Neural cell (in vitro differentiated cells): ENCODE results near the gene ANKRD22. TPM values are rescaled to one million over a fixed set of nuclear protein-coding genes. Genes with fewer than 3 reads are reported as not detected.

ENCODE experiments used
- H2AFZ ChIP-seq: fragments of 200-600, 300-800 bp; sonication (generic), shearing (Covaris generic); 2 replicates; pipeline ENCODE4 v1.6.0; 2014; ENCODE audit warnings: low read depth, mild to moderate bottlenecking, antibody characterized with exemption, low read length, moderate library complexity
- H3F3A ChIP-seq: fragments of 200-600 bp; shearing (Covaris generic); 2 replicates; pipeline ENCODE4 v1.6.1; 2016; ENCODE audit warnings: mild to moderate bottlenecking, moderate library complexity, mixed read lengths, antibody characterized with exemption, low read length; ENCODE audit not compliant: insufficient read depth, poor library complexity, severe bottlenecking
- H3K27ac ChIP-seq: fragments of 200-600, 300-800 bp; sonication (generic), shearing (Covaris generic); 2 replicates; pipeline ENCODE4 v1.5.1; 2014; ENCODE audit warnings: mild to moderate bottlenecking, low read length, moderate library complexity
- H3K27me3 ChIP-seq: fragments of 300-800, 200-600 bp; sonication (generic), shearing (Covaris generic); 2 replicates; pipeline ENCODE4 v1.6.0; 2014; ENCODE audit warnings: mild to moderate bottlenecking, low read depth, low read length, moderate library complexity; ENCODE audit not compliant: insufficient read depth
- H3K36me3 ChIP-seq: fragments of 300-800, 200-600 bp; sonication (generic), shearing (Covaris generic); 2 replicates; pipeline ENCODE4 v1.5.1; 2014; ENCODE audit warnings: mild to moderate bottlenecking, antibody characterized with exemption, low read length, moderate library complexity; ENCODE audit not compliant: insufficient read depth
- H3K4me2 ChIP-seq: fragments of 300-800, 200-600 bp; sonication (generic), shearing (Covaris generic); 2 replicates; pipeline ENCODE4 v1.6.0; 2014; ENCODE audit warnings: mild to moderate bottlenecking, low read length
- H3K4me3 ChIP-seq: fragments of 300-800, 200-600 bp; sonication (generic), shearing (Covaris generic); 2 replicates; pipeline ENCODE4 v1.5.1; 2014; ENCODE audit warnings: mild to moderate bottlenecking, low read length, moderate library complexity
- H3K79me2 ChIP-seq: fragments of 200-600 bp; shearing (Covaris generic); replicated peaks from 2 replicates; pipeline ENCODE4 v1.6.0; 2014; ENCODE audit warnings: mild to moderate bottlenecking, low read length, moderate library complexity; ENCODE audit not compliant: insufficient read depth
- H3K9ac ChIP-seq: fragments of 300-800, 200-600 bp; sonication (generic), shearing (Covaris generic); 2 replicates; pipeline ENCODE4 v1.6.1; 2016; ENCODE audit warnings: mild to moderate bottlenecking, low read length, mixed read lengths
- H3K9me2 ChIP-seq: fragments of 200-600 bp; shearing (Covaris generic); 2 replicates; pipeline ENCODE4 v1.6.1; 2016; ENCODE audit warnings: mild to moderate bottlenecking, low read length, mixed read lengths; ENCODE audit not compliant: insufficient read depth
- H3K9me3 ChIP-seq: fragments of 200-600, 300-800 bp; sonication (generic), shearing (Covaris generic); 2 replicates; pipeline ENCODE4 v1.6.1; 2016; ENCODE audit warnings: mild to moderate bottlenecking, mixed run types, low read length, moderate library complexity, mixed read lengths
- H4K20me1 ChIP-seq: fragments of 200-600 bp; shearing (Covaris generic); 2 replicates; pipeline ENCODE4 v1.6.1; 2016; ENCODE audit warnings: mild to moderate bottlenecking, mixed run types; ENCODE audit not compliant: insufficient read depth
- CTCF ChIP-seq: fragments of 450-650 bp; IDR thresholded peaks from 2 replicates; pipeline ENCODE4 v1.5.1; 2014; ENCODE audit warnings: antibody characterized with exemption, mild to moderate bottlenecking, moderate library complexity; ENCODE audit not compliant: poor library complexity, severe bottlenecking
- EP300 ChIP-seq: fragments of 450-650 bp; conservative IDR thresholded peaks from 2 replicates; pipeline ENCODE4 v1.6.1; 2014; ENCODE audit warnings: antibody characterized with exemption, mild to moderate bottlenecking, moderate library complexity; ENCODE audit not compliant: poor library complexity, severe bottlenecking
- EZH2 ChIP-seq: fragments of 200-600, 300-800 bp; shearing (Covaris generic), sonication (generic); IDR thresholded peaks from 2 replicates; pipeline ENCODE4 v1.6.1; 2014; ENCODE audit warnings: antibody characterized with exemption, low read length, borderline replicate concordance, mild to moderate bottlenecking; ENCODE audit not compliant: insufficient read depth, poor library complexity, severe bottlenecking
- MXI1 ChIP-seq: fragments of 450-650 bp; conservative IDR thresholded peaks from 2 replicates; pipeline ENCODE4 v1.6.1; 2014; ENCODE audit warnings: antibody characterized with exemption, mild to moderate bottlenecking; ENCODE audit not compliant: poor library complexity, severe bottlenecking
- POLR2AphosphoS5 ChIP-seq: IDR thresholded peaks from 2 replicates; pipeline ENCODE4 v1.6.1; 2012
- REST ChIP-seq: IDR thresholded peaks from 2 replicates; pipeline ENCODE4 v1.6.1; 2012; ENCODE audit warnings: borderline replicate concordance
- SMC3 ChIP-seq: fragments of 450-650 bp; conservative IDR thresholded peaks from 2 replicates; pipeline ENCODE4 v1.6.1; 2014; ENCODE audit warnings: antibody characterized with exemption, mild to moderate bottlenecking, moderate library complexity; ENCODE audit not compliant: poor library complexity
- TAF1 ChIP-seq: IDR thresholded peaks from 2 replicates; pipeline ENCODE4 v1.6.1; 2012; ENCODE audit warnings: low read depth
- polyA plus RNA-seq: library from polyadenylated mRNA; depleted of rRNA; stranded (reverse); fragments of >200 nt; gene quantifications from 2 replicates; pipeline ENCODE4 v1.2.3, GENCODE V29; 2014

The ANKRD22 gene
- polyA plus RNA-seq, 1 donor from 2014 or later = 0.57 TPM

GRCh38 chr10:88803641-88804040 lies 48.0 kb downstream of the ANKRD22 start:
- H3K79me2 ChIP-seq = no peaks in the 10 kb centered on the region
- no peak overlapping the region for H3K4me3 ChIP-seq
- no peaks in the 10 kb centered on the region for H3K36me3 ChIP-seq
- H3F3A ChIP-seq = no peaks in the 10 kb centered on the region
- H4K20me1 ChIP-seq = no peaks in the 10 kb centered on the region
- H3K9me2 ChIP-seq = no peaks in the 10 kb centered on the region
- no peak overlapping the region for H3K9ac ChIP-seq
- TF ChIP-seq MXI1 (no peak), SMC3 (no peak), POLR2AphosphoS5 (no peak)
- H3K9me3 ChIP-seq = no peaks in the 10 kb centered on the region
- no peak overlapping the region for H2AFZ ChIP-seq
- H3K27ac ChIP-seq = no peak overlapping the region
- no peaks in the 10 kb centered on the region for H3K27me3 ChIP-seq
- no peak overlapping the region for H3K4me2 ChIP-seq

GRCh38 chr10:88802523-88803285 lies 48.9 kb downstream of the ANKRD22 start, which contains the start of gene LIPM:
TSS of gene LIPM (plus strand) at chr10:88802730. CDS start at chr10:88802897, 167 bp downstream.
- no peak within 1 kb of the TSS for H2AFZ ChIP-seq
- H3K27ac ChIP-seq = no peak within 1 kb of the TSS
- no peak within 1 kb of the TSS for H3K4me2 ChIP-seq
- no peaks in the 10 kb centered on the region for H3K36me3 ChIP-seq
- H3K79me2 ChIP-seq = no peaks in the 10 kb centered on the region
- no peaks in the 10 kb centered on the region for H3K27me3 ChIP-seq
- no peak within 1 kb of the TSS for H3K9ac ChIP-seq
- no peaks in the 10 kb centered on the region for H4K20me1 ChIP-seq
- H3F3A ChIP-seq = no peaks in the 10 kb centered on the region
- no peak within 1 kb of the TSS for H3K4me3 ChIP-seq
- no peaks in the 10 kb centered on the region for H3K9me2 ChIP-seq
- no peaks in the 10 kb centered on the region for H3K9me3 ChIP-seq
- no peak for TF ChIP-seq CTCF
- TF ChIP-seq REST = no peak
- no peak for TF ChIP-seq TAF1
- TF ChIP-seq EP300 = no peak
- no peak for TF ChIP-seq EZH2
- TF ChIP-seq MXI1 = no peak
